Suprapubic skin (tissue), 4 donors: Measurements from ENCODE around the gene GFER. TPM values are rescaled to one million over a fixed set of nuclear protein-coding genes. Genes with fewer than 3 reads are reported as not detected.
A peak's percentile ranks its signal among the peaks of the same experiment; 100 is the strongest.

ENCODE experiments used
- DNase-seq, 2 donors: peaks; one replicate each; pipeline ENCODE4 v3.0.0-alpha.2; 2019; ENCODE audit warnings: low spot score in 2 of 2
- H3K27ac ChIP-seq: fragments of 200-600 bp; sonication (generic); one replicate; pipeline ENCODE4 v1.5.1; 2019
- H3K27me3 ChIP-seq: fragments of 200-600 bp; sonication (generic); one replicate; pipeline ENCODE4 v1.5.1; 2019
- H3K36me3 ChIP-seq: fragments of 200-600 bp; sonication (generic); one replicate; pipeline ENCODE4 v1.5.1; 2019
- H3K4me1 ChIP-seq: fragments of 200-600 bp; sonication (generic); one replicate; pipeline ENCODE4 v1.5.1; 2019
- H3K4me3 ChIP-seq: fragments of 200-600 bp; sonication (generic); one replicate; pipeline ENCODE4 v1.5.1; 2019; ENCODE audit warnings: mild to moderate bottlenecking
- H3K9me3 ChIP-seq: fragments of 200-600 bp; sonication (generic); one replicate; pipeline ENCODE4 v1.5.1; 2019
- EP300 ChIP-seq: sonication (generic); formaldehyde crosslinking; IDR thresholded peaks from one replicate; pipeline ENCODE4 v1.6.1; 2017; ENCODE audit warnings: antibody characterized with exemption
- POLR2A ChIP-seq, 2 donors: fragments of 450-650 bp; IDR thresholded peaks; one replicate each; pipeline ENCODE4 v1.6.1; 2017; ENCODE audit warnings: antibody characterized with exemption in 2 of 2, mild to moderate bottlenecking in 2 of 2, moderate library complexity in 2 of 2
- POLR2AphosphoS5 ChIP-seq, 3 donors: sonication (generic); formaldehyde crosslinking; IDR thresholded peaks; one replicate each; pipeline ENCODE4 v1.6.1; 2017; ENCODE audit warnings: antibody characterized with exemption in 3 of 3
- WGBS: methylation state at CpG from one replicate; pipeline ENCODE4 v1.1.5; 2018; 5-methylcytosine and 5-hydroxymethylcytosine counted together
- total RNA-seq, 4 donors: library from RNA; depleted of rRNA; stranded (reverse); fragments of >200 nt; gene quantifications; one replicate each; pipeline ENCODE4 v1.1.0, GENCODE V29; 2016
- TF ChIP-seq, protein P1 (sequence below), 2 donors: fragments of 200-600 bp in 1 of 2; fragments of 450-650 bp in 1 of 2; sonication (generic) in 1 of 2; IDR thresholded peaks; one replicate each; pipeline ENCODE4 v1.5.1; 2016 to 2019; ENCODE audit warnings: antibody characterized with exemption in 2 of 2, mild to moderate bottlenecking in 1 of 2, moderate library complexity in 1 of 2

GFER gene
- total RNA-seq, 4 donors from 2014 or later: 7.0 to 11.2 (median 9.5) TPM

DNA sequence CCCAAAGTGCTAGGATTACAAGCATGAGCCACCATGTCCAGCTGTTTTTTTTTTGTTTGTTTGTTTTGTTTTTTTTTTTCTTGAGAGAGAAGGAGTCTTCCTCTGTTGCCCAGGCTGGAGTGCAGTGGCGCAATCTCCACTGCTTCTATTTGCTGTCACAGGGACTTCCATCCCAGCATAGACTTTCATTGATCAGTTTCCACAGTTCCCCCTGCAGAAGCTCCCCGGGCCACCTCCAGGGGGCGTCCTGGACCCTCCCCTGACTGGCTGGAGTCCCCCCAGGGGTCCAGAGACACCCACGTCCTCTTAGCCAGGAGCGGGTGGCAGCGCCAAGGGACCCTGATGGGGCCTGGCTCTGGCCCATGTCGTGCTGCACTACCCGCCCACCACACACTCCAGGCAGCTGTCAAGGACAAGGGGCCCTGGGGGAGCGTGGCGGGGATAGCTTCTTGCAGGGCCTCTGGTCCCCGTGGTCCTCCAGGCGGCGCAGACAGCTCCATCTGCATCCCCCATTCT lies 32.5 kb downstream of the GFER start:
- Histone ChIP-seq H3K4me3 (no peak overlapping the region), H3K4me1 (peaks cover 29% of the 10 kb centered on the region), H3K9me3 (no peaks in the 10 kb centered on the region), H3K36me3 (no peaks in the 10 kb centered on the region), H3K27me3 (peaks cover 30% of the 10 kb centered on the region), H3K27ac (no peak overlapping the region)
- DNase-seq: no peak
- WGBS: 49% methylated on average over 6 of the region's 13 CpGs
- TF ChIP-seq POLR2A (IDR thresholded peaks at IDR 0.05) (no peak), EP300 (no peak), POLR2AphosphoS5 (IDR thresholded peaks at IDR 0.05) (no peak)
- TF ChIP-seq, protein P1, sequence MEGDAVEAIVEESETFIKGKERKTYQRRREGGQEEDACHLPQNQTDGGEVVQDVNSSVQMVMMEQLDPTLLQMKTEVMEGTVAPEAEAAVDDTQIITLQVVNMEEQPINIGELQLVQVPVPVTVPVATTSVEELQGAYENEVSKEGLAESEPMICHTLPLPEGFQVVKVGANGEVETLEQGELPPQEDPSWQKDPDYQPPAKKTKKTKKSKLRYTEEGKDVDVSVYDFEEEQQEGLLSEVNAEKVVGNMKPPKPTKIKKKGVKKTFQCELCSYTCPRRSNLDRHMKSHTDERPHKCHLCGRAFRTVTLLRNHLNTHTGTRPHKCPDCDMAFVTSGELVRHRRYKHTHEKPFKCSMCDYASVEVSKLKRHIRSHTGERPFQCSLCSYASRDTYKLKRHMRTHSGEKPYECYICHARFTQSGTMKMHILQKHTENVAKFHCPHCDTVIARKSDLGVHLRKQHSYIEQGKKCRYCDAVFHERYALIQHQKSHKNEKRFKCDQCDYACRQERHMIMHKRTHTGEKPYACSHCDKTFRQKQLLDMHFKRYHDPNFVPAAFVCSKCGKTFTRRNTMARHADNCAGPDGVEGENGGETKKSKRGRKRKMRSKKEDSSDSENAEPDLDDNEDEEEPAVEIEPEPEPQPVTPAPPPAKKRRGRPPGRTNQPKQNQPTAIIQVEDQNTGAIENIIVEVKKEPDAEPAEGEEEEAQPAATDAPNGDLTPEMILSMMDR (IDR thresholded peaks at IDR 0.05): no peak

DNA sequence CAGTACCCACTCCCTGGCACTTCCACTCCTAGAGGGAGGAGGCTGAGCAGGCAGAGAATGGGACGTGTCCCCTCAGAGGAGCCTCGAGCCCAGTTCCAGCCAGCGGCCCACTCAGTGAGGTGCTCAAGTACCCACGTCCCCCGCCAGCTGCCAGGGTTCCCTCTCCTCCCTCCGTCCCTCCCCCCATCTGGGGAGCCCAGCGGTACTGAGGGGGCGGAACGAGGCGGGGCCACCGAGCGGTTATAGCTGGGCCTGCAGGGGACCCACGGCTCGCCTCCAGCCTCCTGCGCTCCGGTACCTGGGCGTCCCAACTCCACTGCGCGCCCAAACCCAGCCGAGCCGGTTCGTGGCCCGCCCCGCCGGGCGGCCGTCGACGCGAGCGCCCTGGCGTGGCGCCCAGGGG lies 35.5 kb downstream of the GFER start, which contains the start of gene NPW:
Gene NPW (plus strand): TSS at position 268 of the 403 bp plus-strand sequence.
- H3K27ac ChIP-seq: no peak within 1 kb of the TSS
- H3K4me1 ChIP-seq: peaks cover 47% of the 10 kb centered on the region
- peak within 1 kb of the TSS; percentile 13 for H3K4me3 ChIP-seq
- no peaks in the 10 kb centered on the region for H3K36me3 ChIP-seq
- H3K27me3 ChIP-seq: peaks cover 34% of the 10 kb centered on the region
- H3K9me3 ChIP-seq: no peaks in the 10 kb centered on the region
- no peak for DNase-seq
- TF ChIP-seq POLR2AphosphoS5 (IDR thresholded peaks at IDR 0.05) (no peak), POLR2A (IDR thresholded peaks at IDR 0.05) (no peak), EP300 (no peak)
- TF ChIP-seq, protein P1 (IDR thresholded peaks at IDR 0.05): no peak
- WGBS: 3% methylated on average over 9 of the region's 33 CpGs

- Histone ChIP-seq H3K27me3 (peaks cover 34% of the 10 kb centered on the region), H3K9me3 (no peaks in the 10 kb centered on the region), H3K27ac (no peak overlapping the region), H3K36me3 (no peaks in the 10 kb centered on the region), H3K4me1 (peaks cover 43% of the 10 kb centered on the region), H3K4me3 (peak overlapping the region; percentile 13)
- no peak for DNase-seq
- TF ChIP-seq POLR2A (IDR thresholded peaks at IDR 0.05): no peak
- no peak for TF ChIP-seq POLR2AphosphoS5 (IDR thresholded peaks at IDR 0.05)
- TF ChIP-seq, protein P1 (IDR thresholded peaks at IDR 0.05): no peak
- TF ChIP-seq EP300: no peak
- under 1% methylated on average over 38 of the region's 96 CpGs for WGBS
Measured at GRCh38 chr16:2019921-2020831, 36.2 kb downstream of the GFER start.

- no peaks in the 10 kb centered on the region for H3K9me3 ChIP-seq
- DNase-seq: no peak
- no peak overlapping the region for H3K27ac ChIP-seq
- H3K36me3 ChIP-seq: no peaks in the 10 kb centered on the region
- WGBS: 0% methylated on average over 8 of the region's 14 CpGs
- peaks cover 50% of the 10 kb centered on the region for H3K4me1 ChIP-seq
- H3K4me3 ChIP-seq: peak overlapping the region; percentile 30
- peaks cover 34% of the 10 kb centered on the region for H3K27me3 ChIP-seq
- TF ChIP-seq EP300 (no peak), POLR2AphosphoS5 (IDR thresholded peaks at IDR 0.05) (no peak), POLR2A (IDR thresholded peaks at IDR 0.05) (no peak)
- TF ChIP-seq, protein P1 (IDR thresholded peaks at IDR 0.05): no peak
Measured at GRCh38 chr16:2022723-2023091, 38.7 kb downstream of the GFER start.
